HK-2 (cell line): ENCODE data around the gene BEX4.
"Not testable (repeated sequence)": the region's sequence is repeated elsewhere in the genome, so short reads cannot be mapped to it uniquely, and the experiment has no call there.

ENCODE experiments used
- DNase-seq: peaks from one replicate; pipeline ENCODE4 v3.0.0-alpha.2; 2018; ENCODE audit not compliant: unreplicated experiment

Gene BEX4

GRCh38 chrX:103214870-103215424 lies at the start of gene BEX4:
Gene BEX4 (plus strand): TSS chrX:103215108. CDS start chrX:103216154, 1,046 bp downstream.
- peak; percentile 74 for DNase-seq

GRCh38 chrX:103170216-103170615 lies 44.7 kb upstream of the BEX4 start:
- no peak for DNase-seq

- no peak for DNase-seq
Measured at GRCh38 chrX:103171353-103171752, 43.6 kb upstream of the BEX4 start.

GRCh38 chrX:103175256-103175655 lies 39.7 kb upstream of the BEX4 start:
- DNase-seq = not testable (repeated sequence)

- peak; percentile 50 for DNase-seq
Measured at GRCh38 chrX:103175944-103176753, 38.8 kb upstream of the BEX4 start.

GRCh38 chrX:103177556-103177955 lies 37.4 kb upstream of the BEX4 start:
- DNase-seq = no peak

GRCh38 chrX:103183912-103184311 lies 31.0 kb upstream of the BEX4 start:
- no peak for DNase-seq

- no peak for DNase-seq
Measured at GRCh38 chrX:103187953-103188475, 26.9 kb upstream of the BEX4 start.

- DNase-seq = no peak
Measured at GRCh38 chrX:103197721-103198306, 17.1 kb upstream of the BEX4 start.

GRCh38 chrX:103198668-103199067 lies 16.2 kb upstream of the BEX4 start:
- not testable (repeated sequence) for DNase-seq

- no peak for DNase-seq
Measured at GRCh38 chrX:103201041-103201440, 13.9 kb upstream of the BEX4 start.

GRCh38 chrX:103210056-103210455 lies 4.9 kb upstream of the BEX4 start:
- no peak for DNase-seq

GRCh38 chrX:103211012-103211715 lies 3.7 kb upstream of the BEX4 start:
- peak; percentile 5 for DNase-seq

- DNase-seq = no peak
Measured at GRCh38 chrX:103212749-103213457, 2.0 kb upstream of the BEX4 start.

GRCh38 chrX:103215425-103215991 lies 600 bp downstream of the BEX4 start:
- no peak for DNase-seq

- DNase-seq = no peak
Measured at GRCh38 chrX:103220511-103221323, 5.8 kb downstream of the BEX4 start.

- not testable (repeated sequence) for DNase-seq
Measured at GRCh38 chrX:103225918-103226317, 11.0 kb downstream of the BEX4 start.

GRCh38 chrX:103233263-103233662 lies 18.4 kb downstream of the BEX4 start:
- DNase-seq = no peak

- DNase-seq = no peak
Measured at GRCh38 chrX:103234869-103235268, 20.0 kb downstream of the BEX4 start.

GRCh38 chrX:103235608-103236007 lies 20.7 kb downstream of the BEX4 start:
- DNase-seq = not testable (repeated sequence)
